ENCODE measurements around the gene TEAD3.

- TF ChIP-seq CTCF (IDR thresholded peaks at IDR 0.05; ENCODE audit: insufficient read depth, low read length) (no peak), REST (IDR thresholded peaks at IDR 0.05; ENCODE audit: insufficient replicate concordance, low read depth) (no peak), GABPA (IDR thresholded peaks at IDR 0.05; ENCODE audit: low read depth) (no peak)
Measured at GRCh38 chr6:35483893-35484645, 12.8 kb downstream of the TEAD3 start.

Data from HL-60 (cell line).